Fibroblast of peridontal ligament (primary cell): ENCODE results near the gene CDK6.

Experiments used
- DNase-seq: peaks from one replicate; pipeline ENCODE4 v3.0.0-alpha.2; 2010; ENCODE audit errors: extremely low read depth

The CDK6 gene

GRCh38 chr7:92709150-92709549, 127.2 kb downstream of the CDK6 start:
- DNase-seq = no peak

GRCh38 chr7:92708111-92709042, 128.0 kb downstream of the CDK6 start:
- no peak for DNase-seq

GRCh38 chr7:92707435-92707834, 128.9 kb downstream of the CDK6 start:
- no peak for DNase-seq

GRCh38 chr7:92706563-92706962, 129.8 kb downstream of the CDK6 start:
- DNase-seq = no peak

GRCh38 chr7:92705831-92706230, 130.5 kb downstream of the CDK6 start:
- no peak for DNase-seq

GRCh38 chr7:92704858-92705257, 131.5 kb downstream of the CDK6 start:
- DNase-seq = no peak

- no peak for DNase-seq
These were observed 133.8 kb downstream of the CDK6 start for GRCh38 chr7:92702535-92702934.

- no peak for DNase-seq
These were observed 136.3 kb downstream of the CDK6 start for GRCh38 chr7:92699966-92700514.

GRCh38 chr7:92699560-92699959, 136.8 kb downstream of the CDK6 start:
- DNase-seq = no peak

- DNase-seq = peak; percentile 59
These were observed 138.0 kb downstream of the CDK6 start for GRCh38 chr7:92698237-92698841.

GRCh38 chr7:92697414-92697813, 139.0 kb downstream of the CDK6 start:
- no peak for DNase-seq

- DNase-seq = no peak
These were observed 139.4 kb downstream of the CDK6 start for GRCh38 chr7:92697012-92697411.

- DNase-seq = no peak
These were observed 139.8 kb downstream of the CDK6 start for GRCh38 chr7:92696584-92696983.

- DNase-seq = peak; percentile 97
These were observed 140.8 kb downstream of the CDK6 start for GRCh38 chr7:92695308-92696261.

- DNase-seq = no peak
These were observed 142.2 kb downstream of the CDK6 start for GRCh38 chr7:92694211-92694610.

GRCh38 chr7:92693519-92693918, 142.9 kb downstream of the CDK6 start:
- DNase-seq = no peak

- peak; percentile 86 for DNase-seq
These were observed 144.8 kb downstream of the CDK6 start for GRCh38 chr7:92691578-92691977.

GRCh38 chr7:92685136-92686042, 151.0 kb downstream of the CDK6 start:
- DNase-seq = no peak

- DNase-seq = no peak
These were observed 152.1 kb downstream of the CDK6 start for GRCh38 chr7:92684274-92684673.

- peak; percentile 47 for DNase-seq
These were observed 153.4 kb downstream of the CDK6 start for GRCh38 chr7:92682903-92683539.
